ENCODE measurements around the gene ATG9B. TPM values are rescaled to one million over a fixed set of nuclear protein-coding genes. Genes with fewer than 3 reads are reported as not detected.

ATG9B gene
- total RNA-seq, 1 experiment from 2014 or later: 2.1 TPM

GRCh38 chr7:151013733-151014497 lies 10.4 kb downstream of the ATG9B start:
- Histone ChIP-seq H4K20me1 (ENCODE audit: insufficient read depth) (no peaks in the 10 kb centered on the region), H3K36me3 (ENCODE audit: control insufficient read depth in 1 of 2, insufficient read depth in 2 of 2, low read length in 2 of 2) (no peaks in the 10 kb centered on the region), H3K27ac (ENCODE audit: low read depth, low read length) (no peak overlapping the region), H3K9me3 (ENCODE audit: control insufficient read depth in 1 of 2, insufficient read depth in 1 of 2, low read depth in 1 of 2, low read length in 2 of 2) (no peaks in the 10 kb centered on the region), H3K4me2 (ENCODE audit: low read length) (no peak overlapping the region), H3K79me2 (ENCODE audit: insufficient read depth, low read length) (peaks cover 4% of the 10 kb centered on the region; the same call in 1 of the 2 replicates), H3K4me3 (replicated peaks in 1 of 2; ENCODE audit: low read depth in 1 of 2, low read length in 2 of 2) (no peak overlapping the region), H3K27me3 (ENCODE audit: insufficient read depth, low read length) (no peaks in the 10 kb centered on the region), H3K9me2 (ENCODE audit: insufficient read depth) (no peaks in the 10 kb centered on the region), H2AFZ (ENCODE audit: low read depth, low read length, poor library complexity, severe bottlenecking) (no peak overlapping the region), H3K9ac (ENCODE audit: low read length) (no peak overlapping the region), H3K4me1 (ENCODE audit: control insufficient read depth in 1 of 2, insufficient read depth in 2 of 2, low read length in 2 of 2) (peaks cover 11 to 57% of the 10 kb centered on the region in 2 experiments; a peak in 3 of 4 replicates)
- ChIA-PET RAD21 (ENCODE audit: low non-redundant PET in 1 of 2, low total read pairs in 2 of 2, uncharacterized antibody in 2 of 2, unreplicated experiment in 2 of 2) (no interaction called here), POLR2A (no interaction called here), CTCF (interaction anchor here (1.9 kb wide), 1 partner anchor 96 kb away, joined by 7 read pairs; no protein-coding TSS in a partner anchor)
- intact Hi-C loops (cut with micrococcal nuclease): loop anchor here (10.0 kb wide), 1 partner anchor 239 kb away; no protein-coding TSS in a partner anchor
- TF ChIP-seq ZNF274 (IDR thresholded peaks at IDR 0.05; ENCODE audit: low read depth, low read length) (no peak), CBX3 (IDR thresholded peaks at IDR 0.05; ENCODE audit: low read depth) (no peak), EGR1 (IDR thresholded peaks at IDR 0.05; ENCODE audit: low read depth) (no peak), POLR2A (IDR thresholded peaks at IDR 0.05; ENCODE audit: borderline replicate concordance, extremely low read depth, insufficient read depth, insufficient read length) (no peak), ELF1 (IDR thresholded peaks at IDR 0.05; ENCODE audit: borderline replicate concordance, low read depth) (no peak), SRF (IDR thresholded peaks at IDR 0.05; ENCODE audit: low read depth) (no peak), RAD21 (IDR thresholded peaks at IDR 0.05; ENCODE audit: low read depth) (no peak), EZH2phosphoT487 (IDR thresholded peaks at IDR 0.05; ENCODE audit: borderline replicate concordance) (no peak), SIN3A (IDR thresholded peaks at IDR 0.05; ENCODE audit: low read depth) (no peak), SP1 (IDR thresholded peaks at IDR 0.05; ENCODE audit: low read depth) (no peak)
- TF ChIP-seq, protein P1, sequence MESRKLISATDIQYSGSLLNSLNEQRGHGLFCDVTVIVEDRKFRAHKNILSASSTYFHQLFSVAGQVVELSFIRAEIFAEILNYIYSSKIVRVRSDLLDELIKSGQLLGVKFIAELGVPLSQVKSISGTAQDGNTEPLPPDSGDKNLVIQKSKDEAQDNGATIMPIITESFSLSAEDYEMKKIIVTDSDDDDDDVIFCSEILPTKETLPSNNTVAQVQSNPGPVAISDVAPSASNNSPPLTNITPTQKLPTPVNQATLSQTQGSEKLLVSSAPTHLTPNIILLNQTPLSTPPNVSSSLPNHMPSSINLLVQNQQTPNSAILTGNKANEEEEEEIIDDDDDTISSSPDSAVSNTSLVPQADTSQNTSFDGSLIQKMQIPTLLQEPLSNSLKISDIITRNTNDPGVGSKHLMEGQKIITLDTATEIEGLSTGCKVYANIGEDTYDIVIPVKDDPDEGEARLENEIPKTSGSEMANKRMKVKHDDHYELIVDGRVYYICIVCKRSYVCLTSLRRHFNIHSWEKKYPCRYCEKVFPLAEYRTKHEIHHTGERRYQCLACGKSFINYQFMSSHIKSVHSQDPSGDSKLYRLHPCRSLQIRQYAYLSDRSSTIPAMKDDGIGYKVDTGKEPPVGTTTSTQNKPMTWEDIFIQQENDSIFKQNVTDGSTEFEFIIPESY (IDR thresholded peaks at IDR 0.05; ENCODE audit: extremely low read depth, insufficient replicate concordance, low read length): no peak
- TF ChIP-seq, protein P2, sequence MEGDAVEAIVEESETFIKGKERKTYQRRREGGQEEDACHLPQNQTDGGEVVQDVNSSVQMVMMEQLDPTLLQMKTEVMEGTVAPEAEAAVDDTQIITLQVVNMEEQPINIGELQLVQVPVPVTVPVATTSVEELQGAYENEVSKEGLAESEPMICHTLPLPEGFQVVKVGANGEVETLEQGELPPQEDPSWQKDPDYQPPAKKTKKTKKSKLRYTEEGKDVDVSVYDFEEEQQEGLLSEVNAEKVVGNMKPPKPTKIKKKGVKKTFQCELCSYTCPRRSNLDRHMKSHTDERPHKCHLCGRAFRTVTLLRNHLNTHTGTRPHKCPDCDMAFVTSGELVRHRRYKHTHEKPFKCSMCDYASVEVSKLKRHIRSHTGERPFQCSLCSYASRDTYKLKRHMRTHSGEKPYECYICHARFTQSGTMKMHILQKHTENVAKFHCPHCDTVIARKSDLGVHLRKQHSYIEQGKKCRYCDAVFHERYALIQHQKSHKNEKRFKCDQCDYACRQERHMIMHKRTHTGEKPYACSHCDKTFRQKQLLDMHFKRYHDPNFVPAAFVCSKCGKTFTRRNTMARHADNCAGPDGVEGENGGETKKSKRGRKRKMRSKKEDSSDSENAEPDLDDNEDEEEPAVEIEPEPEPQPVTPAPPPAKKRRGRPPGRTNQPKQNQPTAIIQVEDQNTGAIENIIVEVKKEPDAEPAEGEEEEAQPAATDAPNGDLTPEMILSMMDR (IDR thresholded peaks at IDR 0.05 in 2 of 3, conservative IDR thresholded peaks at IDR 0.05 in 1 of 3; ENCODE audit: borderline replicate concordance in 1 of 3, insufficient read depth in 1 of 3, low read depth in 2 of 3, low read length in 2 of 3): no peak
- no TSS peak for BruUV-seq (replicated peaks)
- no peak for ATAC-seq
- DNase-seq (ENCODE audit: low read depth, low spot score): no peak
